HepG2 (cell line): Measurements from ENCODE around the gene ACTL7B. TPM values are rescaled to one million over a fixed set of nuclear protein-coding genes. Genes with fewer than 3 reads are reported as not detected.

Experiments used
- E2F2 ChIP-seq: sonication (generic); formaldehyde crosslinking; IDR thresholded peaks from 2 replicates; pipeline ENCODE4 v1.4.0; 2020; ENCODE audit warnings: missing genetic modification reagents, borderline replicate concordance
- KIAA2018 ChIP-seq: sonication (generic); formaldehyde crosslinking; IDR thresholded peaks from 2 replicates; pipeline ENCODE4 v1.5.0; 2020; ENCODE audit warnings: mild to moderate bottlenecking, missing genetic modification reagents, borderline replicate concordance
- KLF11 ChIP-seq: IDR thresholded peaks from 2 replicates; pipeline ENCODE4 v1.6.1; 2016; ENCODE audit warnings: missing compliant biosample characterization
- PBX3 ChIP-seq: sonication (generic); formaldehyde crosslinking; IDR thresholded peaks from 2 replicates; pipeline ENCODE4 v1.8.1; 2023; ENCODE audit warnings: missing genetic modification reagents, inconsistent platforms, borderline replicate concordance
- PHF8 ChIP-seq: sonication (generic); formaldehyde crosslinking; IDR thresholded peaks from 2 replicates; pipeline ENCODE4 v1.5.0; 2020; ENCODE audit warnings: missing genetic modification reagents
- SIX4 ChIP-seq: sonication (generic); formaldehyde crosslinking; IDR thresholded peaks from 2 replicates; pipeline ENCODE4 v1.4.0; 2020; ENCODE audit warnings: missing genetic modification reagents
- ZFP1 ChIP-seq: IDR thresholded peaks from 2 replicates; pipeline ENCODE4 v1.6.1; 2016
- ZMYM4 ChIP-seq: sonication (generic); formaldehyde crosslinking; IDR thresholded peaks from 2 replicates; pipeline ENCODE4 v1.8.1; 2023; ENCODE audit warnings: mild to moderate bottlenecking, missing genetic modification reagents
- polyA plus RNA-seq, 8 experiments: library from polyadenylated mRNA; depleted of rRNA in 3 of 8; stranded (reverse) in 7 of 8; unstranded in 1 of 8; fragments of >200 nt; fragmentation: Illumina TruSeq in 4 of 8; extraction: Trizol in 4 of 8; gene quantifications; 2 replicates each; pipeline versions ENCODE4 v1.2.1 to v1.2.3, GENCODE V29; 2011 to 2016; ENCODE audit warnings: low read depth in 4 of 8, missing spikeins in 1 of 8, mixed read lengths in 1 of 8; ENCODE audit not compliant: insufficient read depth in 1 of 8
- total RNA-seq, 5 experiments: library from RNA; depleted of rRNA; stranded (reverse); fragments of >200 nt; fragmentation: Illumina TruSeq; extraction: Trizol; gene quantifications; 2 replicates each; pipeline ENCODE4 v1.2.3, GENCODE V29; 2016; ENCODE audit warnings: low read depth in 1 of 5
- TF ChIP-seq, protein P1 (sequence below): IDR thresholded peaks from 2 replicates; pipeline ENCODE4 v1.6.1; 2012; ENCODE audit warnings: inconsistent platforms
- TF ChIP-seq, protein P2 (sequence below): sonication (generic); formaldehyde crosslinking; IDR thresholded peaks from 2 replicates; pipeline ENCODE4 v1.4.0; 2020; ENCODE audit warnings: mild to moderate bottlenecking, missing genetic modification reagents, borderline replicate concordance

Gene ACTL7B
- total and polyA plus RNA-seq, 2 of the 13 experiments (the other 11 are each of a cell fraction or from before 2014, with no cell fraction given) = 0.07 to 0.11 TPM

DNA sequence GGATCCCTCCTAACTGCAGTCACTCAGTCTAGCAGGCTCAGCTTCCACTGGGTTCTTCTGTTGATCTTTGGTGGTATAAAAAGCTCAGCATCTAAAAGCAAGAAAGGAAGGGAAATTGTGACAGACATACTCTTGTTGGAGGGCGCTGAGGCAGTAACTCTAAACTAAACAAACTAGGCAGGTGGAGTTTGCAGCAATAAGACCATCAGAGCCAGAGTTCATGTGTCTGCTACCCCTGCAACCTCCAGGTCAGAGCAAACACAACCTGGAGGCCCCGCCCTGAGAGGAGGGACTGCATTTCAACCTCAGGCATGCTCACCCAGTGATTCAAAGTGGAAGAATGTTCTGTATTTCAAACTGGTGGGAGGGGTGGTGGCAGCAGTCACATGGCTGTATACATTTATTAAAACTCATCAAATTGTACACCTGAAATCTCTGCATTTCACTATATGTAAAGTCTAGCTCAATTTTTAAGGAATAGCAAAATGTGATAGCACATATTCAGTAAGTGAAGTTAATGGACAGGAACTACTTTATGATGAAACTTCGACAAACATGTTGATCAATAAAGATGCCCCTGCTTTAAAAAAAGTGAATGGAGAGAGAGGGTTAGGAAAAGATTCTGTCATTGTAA, 13.4 kb upstream of the ACTL7B start (continued):
- no peak for TF ChIP-seq KIAA2018 (CRISPR knock-in tag)
- 0 out of 2 replicates have a peak, but pooled peaks have one; percentile 25 for TF ChIP-seq PHF8 (CRISPR knock-in tag)
- TF ChIP-seq KLF11 (CRISPR knock-in tag) = no peak
- peak; percentile 76 for TF ChIP-seq ZMYM4 (CRISPR knock-in tag)
- TF ChIP-seq SIX4 = peak; percentile 89; the same call in 1 of the 2 replicates
- TF ChIP-seq, protein P1, sequence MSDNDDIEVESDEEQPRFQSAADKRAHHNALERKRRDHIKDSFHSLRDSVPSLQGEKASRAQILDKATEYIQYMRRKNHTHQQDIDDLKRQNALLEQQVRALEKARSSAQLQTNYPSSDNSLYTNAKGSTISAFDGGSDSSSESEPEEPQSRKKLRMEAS = peak; percentile 79
- no peak for TF ChIP-seq E2F2 (CRISPR knock-in tag)
- TF ChIP-seq, protein P2, sequence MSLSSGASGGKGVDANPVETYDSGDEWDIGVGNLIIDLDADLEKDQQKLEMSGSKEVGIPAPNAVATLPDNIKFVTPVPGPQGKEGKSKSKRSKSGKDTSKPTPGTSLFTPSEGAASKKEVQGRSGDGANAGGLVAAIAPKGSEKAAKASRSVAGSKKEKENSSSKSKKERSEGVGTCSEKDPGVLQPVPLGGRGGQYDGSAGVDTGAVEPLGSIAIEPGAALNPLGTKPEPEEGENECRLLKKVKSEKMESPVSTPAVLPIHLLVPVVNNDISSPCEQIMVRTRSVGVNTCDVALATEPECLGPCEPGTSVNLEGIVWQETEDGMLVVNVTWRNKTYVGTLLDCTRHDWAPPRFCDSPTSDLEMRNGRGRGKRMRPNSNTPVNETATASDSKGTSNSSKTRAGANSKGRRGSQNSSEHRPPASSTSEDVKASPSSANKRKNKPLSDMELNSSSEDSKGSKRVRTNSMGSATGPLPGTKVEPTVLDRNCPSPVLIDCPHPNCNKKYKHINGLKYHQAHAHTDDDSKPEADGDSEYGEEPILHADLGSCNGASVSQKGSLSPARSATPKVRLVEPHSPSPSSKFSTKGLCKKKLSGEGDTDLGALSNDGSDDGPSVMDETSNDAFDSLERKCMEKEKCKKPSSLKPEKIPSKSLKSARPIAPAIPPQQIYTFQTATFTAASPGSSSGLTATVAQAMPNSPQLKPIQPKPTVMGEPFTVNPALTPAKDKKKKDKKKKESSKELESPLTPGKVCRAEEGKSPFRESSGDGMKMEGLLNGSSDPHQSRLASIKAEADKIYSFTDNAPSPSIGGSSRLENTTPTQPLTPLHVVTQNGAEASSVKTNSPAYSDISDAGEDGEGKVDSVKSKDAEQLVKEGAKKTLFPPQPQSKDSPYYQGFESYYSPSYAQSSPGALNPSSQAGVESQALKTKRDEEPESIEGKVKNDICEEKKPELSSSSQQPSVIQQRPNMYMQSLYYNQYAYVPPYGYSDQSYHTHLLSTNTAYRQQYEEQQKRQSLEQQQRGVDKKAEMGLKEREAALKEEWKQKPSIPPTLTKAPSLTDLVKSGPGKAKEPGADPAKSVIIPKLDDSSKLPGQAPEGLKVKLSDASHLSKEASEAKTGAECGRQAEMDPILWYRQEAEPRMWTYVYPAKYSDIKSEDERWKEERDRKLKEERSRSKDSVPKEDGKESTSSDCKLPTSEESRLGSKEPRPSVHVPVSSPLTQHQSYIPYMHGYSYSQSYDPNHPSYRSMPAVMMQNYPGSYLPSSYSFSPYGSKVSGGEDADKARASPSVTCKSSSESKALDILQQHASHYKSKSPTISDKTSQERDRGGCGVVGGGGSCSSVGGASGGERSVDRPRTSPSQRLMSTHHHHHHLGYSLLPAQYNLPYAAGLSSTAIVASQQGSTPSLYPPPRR (CRISPR knock-in tag) = peak; percentile 78; the same call in 1 of the 2 replicates
- TF ChIP-seq ZFP1 (CRISPR knock-in tag) = no peak; the same call in 1 of the 2 replicates
- no peak for TF ChIP-seq PBX3
- TF ChIP-seq, all 625 proteins: peak for 191
